G401 (cell line): ENCODE data around the gene PRKCE. TPM values are rescaled to one million over a fixed set of nuclear protein-coding genes. Genes with fewer than 3 reads are reported as not detected.
A peak's percentile ranks its signal among the peaks of the same experiment; 100 is the strongest.

ENCODE experiments used
- DNase-seq: peaks from one replicate; pipeline ENCODE4 v3.0.0-alpha.2; 2015; ENCODE audit warnings: low spot score
- in situ Hi-C: cut with HindIII; loops from 2 replicates; pipeline ENCODE4 v1.10.0; 2016; ENCODE audit warnings: low sequenced_read_pairs, mixed read lengths
- total RNA-seq: library from RNA; depleted of rRNA; stranded (reverse); fragments of >200 nt; shearing (Covaris generic); gene quantifications from 2 replicates; pipeline ENCODE4 v1.2.3, GENCODE V29; 2014

PRKCE gene
- total RNA-seq, 1 experiment from 2014 or later, result 3.9 TPM

GRCh38 chr2:45946023-45946422 is 294.5 kb downstream of the PRKCE start:
- no peak for DNase-seq

GRCh38 chr2:45950606-45951005 is 299.1 kb downstream of the PRKCE start:
- in situ Hi-C loops, result no loop called here

More at GRCh38 chr2:45946023-45946422, 294.5 kb downstream of the PRKCE start:
- in situ Hi-C loops, result loop anchor here (25.0 kb wide), 1 partner anchor 309 kb away; no protein-coding TSS in a partner anchor

GRCh38 chr2:45951025-45951727 is 299.7 kb downstream of the PRKCE start:
- in situ Hi-C loops, result no loop called here

More at GRCh38 chr2:45950606-45951005, 299.1 kb downstream of the PRKCE start:
- no peak for DNase-seq

GRCh38 chr2:45952591-45952990 is 301.1 kb downstream of the PRKCE start:
- in situ Hi-C loops, result no loop called here

More at GRCh38 chr2:45951025-45951727, 299.7 kb downstream of the PRKCE start:
- DNase-seq, result no peak

GRCh38 chr2:45953376-45954027 is 302.0 kb downstream of the PRKCE start:
- in situ Hi-C loops, result no loop called here
- no peak for DNase-seq

More at GRCh38 chr2:45952591-45952990, 301.1 kb downstream of the PRKCE start:
- no peak for DNase-seq

- in situ Hi-C loops, result no loop called here
- DNase-seq, result no peak
Observed at GRCh38 chr2:45954233-45954850, 302.9 kb downstream of the PRKCE start.

GRCh38 chr2:45957533-45958227 is 306.2 kb downstream of the PRKCE start:
- DNase-seq, result no peak
- in situ Hi-C loops, result no loop called here

- DNase-seq, result no peak
- in situ Hi-C loops, result no loop called here
Observed at GRCh38 chr2:45960057-45960863, 308.8 kb downstream of the PRKCE start.

GRCh38 chr2:45962177-45962921 is 310.9 kb downstream of the PRKCE start:
- in situ Hi-C loops, result no loop called here
- peak; percentile 90 for DNase-seq

GRCh38 chr2:45963816-45964215 is 312.3 kb downstream of the PRKCE start:
- in situ Hi-C loops, result no loop called here
- DNase-seq, result no peak

- DNase-seq, result peak; percentile 87
- in situ Hi-C loops, result no loop called here
Observed at GRCh38 chr2:45964223-45964841, 312.9 kb downstream of the PRKCE start.

- no peak for DNase-seq
- in situ Hi-C loops, result no loop called here
Observed at GRCh38 chr2:45964906-45965305, 313.4 kb downstream of the PRKCE start.

GRCh38 chr2:45965871-45966498 is 314.5 kb downstream of the PRKCE start:
- in situ Hi-C loops, result no loop called here
- no peak for DNase-seq

GRCh38 chr2:45968946-45969584 is 317.6 kb downstream of the PRKCE start:
- in situ Hi-C loops, result no loop called here
- no peak for DNase-seq

GRCh38 chr2:45973426-45973825 is 322.0 kb downstream of the PRKCE start:
- in situ Hi-C loops, result no loop called here
- DNase-seq, result no peak

- in situ Hi-C loops, result no loop called here
Observed at GRCh38 chr2:45974056-45974455, 322.6 kb downstream of the PRKCE start.

More at GRCh38 chr2:45974056-45974455, 322.6 kb downstream of the PRKCE start:
- DNase-seq, result no peak
